GM21360 (cell line): Measurements from ENCODE around the gene RTKN.
"Not testable (repeated sequence)": the region's sequence is repeated elsewhere in the genome, so short reads cannot be mapped to it uniquely, and the experiment has no call there.

Experiments used
- ATAC-seq: cut with Tn5 transposase; IDR thresholded peaks from one replicate; pipeline ENCODE4 v1.9.1; 2021; ENCODE audit warnings: mild to moderate bottlenecking, moderate library complexity; ENCODE audit not compliant: unreplicated experiment

Gene RTKN

DNA sequence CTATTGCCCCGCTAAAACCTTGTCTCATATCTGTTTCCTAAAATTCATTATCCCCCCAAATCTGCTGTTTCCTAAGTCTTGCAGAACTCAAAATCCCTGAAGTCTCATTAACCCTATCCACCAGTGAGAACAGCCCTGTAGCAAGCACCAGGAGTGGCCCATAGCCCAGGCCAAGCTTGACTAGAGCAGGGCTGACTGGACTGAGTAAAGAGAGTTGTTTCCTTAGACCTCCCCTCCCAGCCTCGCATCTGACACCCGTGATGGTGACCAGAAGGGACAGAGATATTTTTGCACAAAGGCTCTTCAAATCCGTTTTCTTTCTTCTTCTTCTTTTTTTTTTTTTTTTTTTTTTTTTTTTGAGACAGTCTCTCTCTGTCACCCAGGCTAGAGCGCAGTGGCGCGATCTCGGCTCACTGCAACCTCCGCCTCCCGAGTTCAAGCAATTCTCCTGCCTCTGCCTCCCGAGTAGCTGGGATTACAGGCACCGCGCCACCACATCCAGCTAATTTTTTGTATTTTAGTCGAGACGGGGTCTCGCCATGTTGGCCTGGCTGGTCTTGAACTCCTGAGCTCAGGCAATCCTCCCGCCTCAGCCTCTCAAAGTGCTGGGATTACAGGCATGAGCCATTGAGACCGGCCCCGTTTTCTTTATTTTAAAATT lies 21.2 kb downstream of the RTKN start:
- ATAC-seq, result not testable (repeated sequence)

DNA sequence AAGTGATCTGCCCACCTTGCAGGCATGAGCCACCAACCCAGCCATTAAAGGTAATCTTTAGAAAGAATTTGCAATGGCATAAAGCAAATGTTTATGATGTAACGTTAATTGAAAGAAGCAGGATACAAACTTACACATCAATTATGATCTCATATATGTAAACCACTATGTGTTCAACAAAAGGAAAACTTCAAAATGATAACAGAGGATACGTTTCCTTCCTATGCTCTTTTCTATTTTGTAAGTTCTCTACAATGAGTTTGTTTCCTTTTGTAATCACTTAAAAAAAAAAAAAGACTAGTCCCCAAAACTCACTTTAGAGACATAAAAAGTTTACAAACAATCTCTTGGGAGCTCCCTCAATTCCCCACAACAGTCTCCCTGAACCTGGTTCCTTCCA lies 21.7 kb downstream of the RTKN start:
- no peak for ATAC-seq

GRCh38 chr2:74419345-74419744 lies 22.4 kb downstream of the RTKN start:
- no peak for ATAC-seq

GRCh38 chr2:74418312-74418711 lies 23.4 kb downstream of the RTKN start:
- ATAC-seq, result no peak

GRCh38 chr2:74417763-74418162 lies 24.0 kb downstream of the RTKN start:
- no peak for ATAC-seq

DNA sequence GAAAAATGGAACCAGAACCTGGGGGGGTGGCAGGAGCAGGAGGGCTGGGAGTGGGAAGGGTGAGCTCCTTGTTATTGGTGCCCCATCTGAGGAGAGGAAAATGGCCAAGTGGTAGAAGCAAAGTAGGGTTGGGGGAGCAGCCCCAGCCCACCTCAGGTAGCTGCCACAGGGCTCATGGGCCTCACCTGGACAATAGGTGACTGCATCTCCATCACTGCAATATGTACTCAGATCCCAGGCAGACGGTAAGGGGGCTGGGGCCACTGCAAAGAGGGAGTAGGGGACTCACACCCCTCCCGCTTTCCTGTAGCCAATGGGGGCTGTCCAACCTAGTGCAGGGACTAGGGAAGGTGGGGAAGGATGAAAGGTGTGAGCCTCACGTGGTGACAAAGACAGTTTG lies 24.5 kb downstream of the RTKN start:
- no peak for ATAC-seq

DNA sequence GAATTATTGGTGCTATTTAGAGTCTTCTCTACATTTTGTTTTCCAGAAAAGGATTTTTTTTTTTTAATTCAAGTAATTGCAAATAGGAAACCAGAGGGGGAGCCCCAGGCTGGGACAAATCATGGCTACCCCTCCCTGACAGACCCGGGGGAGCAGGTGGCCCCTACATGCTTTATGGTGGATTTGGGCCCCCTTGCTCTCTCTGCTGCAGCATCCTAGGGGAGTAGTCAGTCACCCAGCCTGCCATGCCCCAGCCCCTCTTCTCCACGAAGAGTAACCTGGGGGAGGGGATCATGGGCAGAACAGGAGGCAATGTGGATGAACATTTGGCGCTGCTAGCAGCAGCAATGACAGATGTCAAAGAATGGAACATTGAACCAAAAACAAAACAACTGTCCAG lies 25.0 kb downstream of the RTKN start:
- ATAC-seq, result no peak

- ATAC-seq, result no peak
Observed at GRCh38 chr2:74415762-74416395, 25.9 kb downstream of the RTKN start.

- ATAC-seq, result no peak
Observed at GRCh38 chr2:74414881-74415761, 26.6 kb downstream of the RTKN start.

- ATAC-seq, result no peak
Observed at GRCh38 chr2:74414441-74414840, 27.3 kb downstream of the RTKN start.

GRCh38 chr2:74413001-74413698 lies 28.6 kb downstream of the RTKN start:
- ATAC-seq, result no peak

- ATAC-seq, result no peak
Observed at GRCh38 chr2:74407682-74408081, 34.1 kb downstream of the RTKN start.

DNA sequence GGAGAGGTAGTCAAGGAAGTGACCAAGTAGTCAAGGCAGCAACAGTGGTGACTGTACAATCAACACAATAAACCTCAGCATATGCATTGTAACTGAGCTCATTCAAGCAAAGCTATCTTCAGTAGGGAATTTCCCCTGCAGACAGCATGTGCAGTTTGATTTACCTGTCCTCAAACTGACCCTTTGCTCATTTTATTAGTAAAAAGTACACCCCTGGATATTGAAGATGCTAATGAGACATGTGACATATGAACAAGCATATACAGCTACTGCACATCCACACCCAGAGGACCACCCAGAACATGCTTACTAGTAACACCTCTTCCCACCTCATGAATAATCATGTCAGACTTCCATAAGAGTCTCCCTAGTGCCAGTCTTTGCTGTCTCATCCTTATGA lies 35.7 kb downstream of the RTKN start:
- peak; percentile 74 for ATAC-seq

DNA sequence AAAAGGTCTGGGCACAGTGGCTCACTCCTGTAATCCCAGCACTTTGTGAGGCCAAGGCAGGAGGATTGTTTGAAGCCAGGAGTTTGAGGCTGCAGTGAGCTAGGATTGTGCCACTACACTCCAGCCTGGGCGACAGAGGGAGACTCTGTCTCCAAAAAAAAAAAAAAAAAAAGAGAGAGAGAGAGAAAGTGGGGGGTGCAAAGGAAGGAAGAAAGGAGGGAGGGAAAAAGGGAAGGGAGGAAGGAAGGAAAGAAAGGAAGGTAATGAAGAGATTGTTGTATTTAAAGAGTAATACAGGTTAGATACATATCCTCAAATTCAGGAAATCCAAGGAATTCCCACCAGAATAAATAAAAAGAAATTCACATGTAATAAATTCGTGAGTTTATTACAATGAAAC lies 39.8 kb downstream of the RTKN start:
- ATAC-seq, result no peak

DNA sequence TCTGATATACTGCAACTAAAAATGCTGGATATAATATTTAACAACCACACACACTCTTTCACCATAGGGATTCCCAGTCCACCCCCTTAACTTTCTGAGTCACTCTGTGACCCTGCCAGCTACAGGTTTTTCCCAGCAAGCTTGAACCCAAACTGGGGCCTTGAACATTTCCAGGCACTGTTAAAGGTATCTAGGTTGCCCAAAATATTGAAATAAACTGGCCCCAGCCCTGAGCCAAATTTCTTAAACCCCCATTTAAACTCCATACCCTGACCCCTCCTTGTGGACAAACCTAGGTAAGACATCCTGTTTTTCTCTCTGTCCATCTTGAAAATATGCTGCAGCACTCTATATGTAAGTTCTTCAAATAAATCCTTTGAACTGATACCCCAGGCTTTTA lies 42.0 kb downstream of the RTKN start:
- no peak for ATAC-seq

GRCh38 chr2:74396149-74396548 lies 45.6 kb downstream of the RTKN start:
- ATAC-seq, result no peak

GRCh38 chr2:74393525-74393924 lies 48.2 kb downstream of the RTKN start:
- ATAC-seq, result no peak

- no peak for ATAC-seq
Observed at GRCh38 chr2:74392449-74392743, 49.3 kb downstream of the RTKN start.

DNA sequence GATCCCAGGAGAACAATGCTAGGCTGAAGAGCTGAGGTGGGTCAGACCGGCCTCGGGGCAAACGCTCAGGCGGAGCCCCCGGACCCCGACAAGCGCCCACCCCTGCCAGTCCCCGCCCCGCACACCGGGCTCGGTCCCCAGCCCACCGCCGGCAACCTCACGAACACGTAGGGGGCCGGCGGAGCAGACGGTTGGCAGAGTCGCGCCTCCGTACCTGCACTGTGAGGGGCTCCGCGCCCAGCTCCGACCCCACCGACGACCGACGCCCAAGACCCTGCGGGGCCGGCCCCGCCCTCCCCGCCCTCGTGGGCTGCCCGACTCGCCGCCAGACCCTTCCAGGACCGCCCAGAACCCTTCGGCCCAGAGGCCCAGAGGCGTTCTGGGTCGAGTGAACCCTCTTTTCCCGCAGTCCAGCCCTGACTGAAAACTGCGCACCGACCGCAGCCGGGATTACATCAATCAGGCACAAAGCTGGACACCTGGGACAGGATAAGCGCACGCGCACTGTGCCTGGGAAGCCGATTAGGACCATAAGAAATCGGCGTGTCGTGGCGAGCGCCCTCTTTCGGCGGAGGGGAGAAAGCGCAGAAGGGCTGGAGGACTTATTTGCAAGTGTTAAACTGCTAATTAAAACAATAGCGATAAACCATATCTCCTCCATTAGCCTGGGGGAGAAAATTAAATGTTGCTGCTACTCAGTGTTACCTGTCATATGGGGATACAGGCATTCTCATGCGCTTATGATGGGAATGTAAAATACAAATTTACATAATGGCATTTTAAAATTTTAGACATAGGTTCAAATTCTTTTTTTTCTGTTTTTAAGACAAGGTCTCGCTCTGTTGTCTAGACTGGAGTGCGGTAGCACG lies 49.9 kb downstream of the RTKN start:
- ATAC-seq, result peak; percentile 69

DNA sequence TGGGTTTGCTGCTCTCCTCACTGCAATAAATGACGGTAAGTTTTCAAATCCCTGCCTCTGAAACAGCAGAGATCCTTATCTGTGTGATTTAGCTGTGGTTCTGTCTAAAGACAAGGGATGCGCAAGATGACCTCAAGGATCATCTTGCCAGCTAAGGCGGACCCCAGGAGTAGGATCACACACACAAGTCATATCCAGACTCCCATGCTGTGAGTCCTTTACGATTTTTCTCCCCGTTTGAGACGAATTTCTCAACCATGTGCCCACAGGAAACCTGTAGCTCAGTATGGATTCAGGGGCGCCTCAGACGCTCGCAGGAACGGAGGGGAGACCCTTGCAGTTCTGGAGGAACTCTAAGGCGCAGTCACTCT lies 50.5 kb downstream of the RTKN start:
- no peak for ATAC-seq

GRCh38 chr2:74390606-74391005 lies 51.1 kb downstream of the RTKN start:
- ATAC-seq, result no peak
